ENCODE results near the gene FUBP3.

Gene FUBP3

DNA sequence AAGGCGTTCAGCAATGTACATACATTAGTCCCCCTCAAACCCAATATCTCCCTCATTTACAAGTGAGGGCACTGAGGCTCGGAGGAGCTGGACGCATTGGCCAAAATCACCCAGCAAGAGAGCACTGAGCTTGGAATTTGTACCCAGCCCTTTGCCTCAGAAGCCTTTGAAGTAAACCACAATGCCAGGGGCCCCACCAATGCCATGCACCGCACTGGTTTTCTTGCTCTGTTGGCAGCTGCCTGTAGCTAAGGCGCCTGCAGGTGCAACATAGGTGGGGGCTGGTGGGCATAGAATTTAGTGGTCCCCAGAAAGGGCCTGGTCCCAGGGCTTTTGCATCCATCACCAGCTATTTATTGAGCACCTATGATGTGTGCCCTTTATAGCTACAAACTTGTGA lies 37.3 kb upstream of the FUBP3 start:
- Histone ChIP-seq H3K36me3 (ENCODE audit: control insufficient read depth, insufficient read depth, low read length) (no peaks in the 10 kb centered on the region), H3K9me3 (ENCODE audit: control insufficient read depth, low read length) (no peaks in the 10 kb centered on the region), H3K4me3 (ENCODE audit: extremely low read depth, insufficient read depth, low read length, poor library complexity, severe bottlenecking) (no peak overlapping the region), H3K27ac (ENCODE audit: low read depth, low read length, severe bottlenecking) (no peak overlapping the region), H3K4me1 (ENCODE audit: control insufficient read depth, insufficient read depth, low read length, poor library complexity, severe bottlenecking) (peaks cover 8% of the 10 kb centered on the region)
- WGBS, 2 experiments (ENCODE audit: insufficient coverage in 2 of 2): 85 to 87% methylated on average over 3 to 5 of the region's 5 CpGs

GRCh38 chr9:130542457-130543228 lies 36.7 kb upstream of the FUBP3 start:
- Histone ChIP-seq H3K9me3 (ENCODE audit: control insufficient read depth, low read length) (no peaks in the 10 kb centered on the region), H3K27ac (ENCODE audit: low read depth, low read length, severe bottlenecking) (no peak overlapping the region), H3K36me3 (ENCODE audit: control insufficient read depth, insufficient read depth, low read length) (no peaks in the 10 kb centered on the region), H3K4me1 (ENCODE audit: control insufficient read depth, insufficient read depth, low read length, poor library complexity, severe bottlenecking) (peaks cover 2% of the 10 kb centered on the region), H3K4me3 (ENCODE audit: extremely low read depth, insufficient read depth, low read length, poor library complexity, severe bottlenecking) (no peak overlapping the region)
- whole genome bisulfite sequencing, 2 experiments (ENCODE audit: insufficient coverage in 2 of 2): 80 to 85% methylated on average over 2 to 7 of the region's 7 CpGs

DNA sequence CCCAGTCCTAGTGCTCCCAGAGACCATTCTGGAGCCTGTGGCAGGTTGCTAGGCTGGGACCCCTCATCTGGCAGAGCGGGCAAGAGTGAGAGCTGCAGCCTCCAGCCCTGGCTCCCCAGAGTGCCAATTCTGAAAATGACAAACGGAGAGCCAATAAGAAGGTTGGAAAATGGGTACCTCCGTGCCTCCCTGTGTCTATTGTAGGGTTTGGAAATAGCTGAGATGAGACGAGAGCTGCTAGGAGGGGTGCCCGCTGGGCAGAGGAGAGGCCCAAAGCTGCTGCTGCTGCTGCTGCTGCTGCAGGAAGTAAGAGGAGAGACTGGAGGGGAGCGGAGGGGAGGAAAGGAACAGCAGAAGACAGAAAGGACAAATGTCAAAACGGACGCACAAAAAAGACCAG lies 36.0 kb upstream of the FUBP3 start:
- no peaks in the 10 kb centered on the region for H3K36me3 ChIP-seq (ENCODE audit: control insufficient read depth, insufficient read depth, low read length)
- H3K27ac ChIP-seq (ENCODE audit: low read depth, low read length, severe bottlenecking): no peak overlapping the region
- 83 to 87% methylated on average over 4 to 6 of the region's 8 CpGs for WGBS, 2 experiments (ENCODE audit: insufficient coverage in 2 of 2)
- no peak overlapping the region for H3K4me3 ChIP-seq (ENCODE audit: extremely low read depth, insufficient read depth, low read length, poor library complexity, severe bottlenecking)
- H3K9me3 ChIP-seq (ENCODE audit: control insufficient read depth, low read length): no peaks in the 10 kb centered on the region
- H3K4me1 ChIP-seq (ENCODE audit: control insufficient read depth, insufficient read depth, low read length, poor library complexity, severe bottlenecking): no peaks in the 10 kb centered on the region

DNA sequence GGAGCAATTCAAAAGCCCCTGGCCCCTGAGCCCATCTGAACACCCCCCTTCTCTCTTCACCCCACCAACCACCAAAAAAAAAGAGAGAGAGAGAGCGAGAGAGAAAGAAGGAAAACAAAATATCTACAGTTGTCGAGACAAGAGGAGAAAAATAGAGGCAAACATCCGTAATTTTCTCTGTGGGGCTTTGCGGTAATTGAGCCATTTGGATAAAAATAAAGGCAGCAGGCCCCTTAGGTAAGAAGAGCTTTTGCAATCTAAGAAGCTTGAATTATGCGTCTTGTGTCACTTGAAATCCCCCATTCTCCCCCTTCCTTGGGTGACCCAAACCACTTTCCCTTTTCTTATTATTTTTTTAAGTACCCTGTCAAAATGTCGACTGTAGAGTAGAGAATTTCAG lies 35.5 kb upstream of the FUBP3 start:
- Histone ChIP-seq H3K27ac (ENCODE audit: low read depth, low read length, severe bottlenecking) (no peak overlapping the region), H3K36me3 (ENCODE audit: control insufficient read depth, insufficient read depth, low read length) (no peaks in the 10 kb centered on the region), H3K9me3 (ENCODE audit: control insufficient read depth, low read length) (no peaks in the 10 kb centered on the region), H3K4me1 (ENCODE audit: control insufficient read depth, insufficient read depth, low read length, poor library complexity, severe bottlenecking) (no peaks in the 10 kb centered on the region), H3K4me3 (ENCODE audit: extremely low read depth, insufficient read depth, low read length, poor library complexity, severe bottlenecking) (no peak overlapping the region)
- 74 to 82% methylated on average over 4 of the region's 6 CpGs for WGBS, 2 experiments (ENCODE audit: insufficient coverage in 2 of 2)

- Histone ChIP-seq H3K9me3 (ENCODE audit: control insufficient read depth, low read length) (no peaks in the 10 kb centered on the region), H3K36me3 (ENCODE audit: control insufficient read depth, insufficient read depth, low read length) (no peaks in the 10 kb centered on the region), H3K4me1 (ENCODE audit: control insufficient read depth, insufficient read depth, low read length, poor library complexity, severe bottlenecking) (no peaks in the 10 kb centered on the region), H3K27ac (ENCODE audit: low read depth, low read length, severe bottlenecking) (no peak overlapping the region), H3K4me3 (ENCODE audit: extremely low read depth, insufficient read depth, low read length, poor library complexity, severe bottlenecking) (no peak overlapping the region)
- 73 to 76% methylated on average over 7 to 8 of the region's 9 CpGs for WGBS, 2 experiments (ENCODE audit: insufficient coverage in 2 of 2)
These were observed 35.0 kb upstream of the FUBP3 start for GRCh38 chr9:130544364-130544763.

DNA sequence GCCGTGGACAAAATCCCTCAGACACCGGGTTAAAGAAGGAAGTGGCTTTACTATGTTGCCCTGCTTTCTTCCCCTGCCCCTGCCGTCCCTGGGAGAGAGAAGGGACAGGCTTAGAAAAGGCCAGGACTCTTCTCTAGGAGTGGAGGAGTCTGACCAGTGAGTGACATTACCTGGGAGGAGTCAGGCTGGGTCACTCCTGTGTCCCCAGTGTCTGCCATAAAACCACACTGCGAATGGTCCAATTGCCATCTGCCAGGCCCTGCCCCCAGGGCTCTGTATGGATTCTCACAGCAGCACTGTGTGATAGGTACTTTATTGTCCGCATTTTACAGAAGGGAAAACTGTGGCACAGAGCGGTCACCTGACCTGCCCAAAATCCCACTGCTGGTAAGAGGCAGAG lies 31.3 kb upstream of the FUBP3 start:
- Histone ChIP-seq H3K36me3 (ENCODE audit: control insufficient read depth, insufficient read depth, low read length) (no peaks in the 10 kb centered on the region), H3K4me3 (ENCODE audit: extremely low read depth, insufficient read depth, low read length, poor library complexity, severe bottlenecking) (no peak overlapping the region), H3K9me3 (ENCODE audit: control insufficient read depth, low read length) (no peaks in the 10 kb centered on the region), H3K4me1 (ENCODE audit: control insufficient read depth, insufficient read depth, low read length, poor library complexity, severe bottlenecking) (no peaks in the 10 kb centered on the region), H3K27ac (ENCODE audit: low read depth, low read length, severe bottlenecking) (no peak overlapping the region)
- 89 to 93% methylated on average over 5 to 6 of the region's 6 CpGs for WGBS, 2 experiments (ENCODE audit: insufficient coverage in 2 of 2)

DNA sequence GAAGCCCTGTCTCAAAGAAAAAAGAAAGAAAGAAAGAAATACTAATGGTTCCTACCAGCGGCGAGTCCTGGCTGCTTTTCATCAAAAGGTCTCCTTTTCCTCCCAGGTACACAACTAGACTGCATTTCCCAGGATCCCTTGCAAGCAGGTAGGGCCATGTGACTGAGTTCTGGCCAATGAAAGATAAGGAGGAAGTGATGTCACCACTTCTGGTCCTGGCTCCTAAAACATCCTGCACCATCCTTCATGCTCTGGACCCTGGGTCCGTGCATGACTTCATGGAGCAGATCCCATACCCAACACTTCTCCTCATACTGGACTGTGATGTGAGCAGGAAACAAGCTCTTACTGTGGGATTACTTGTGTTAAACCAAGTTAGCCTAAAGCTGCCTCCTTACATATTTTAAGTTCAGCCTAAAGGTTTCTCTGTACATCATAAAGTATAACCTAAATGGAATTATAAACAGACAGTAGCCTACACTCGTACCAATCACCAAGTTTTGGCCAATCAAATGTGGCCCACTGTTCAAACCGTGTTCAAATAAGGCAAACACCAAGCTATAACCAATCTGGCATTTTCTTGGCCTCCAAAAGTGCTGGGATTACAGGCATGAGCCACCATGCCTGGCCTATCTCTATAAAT lies 30.2 kb upstream of the FUBP3 start:
- H3K27ac ChIP-seq (ENCODE audit: low read depth, low read length, severe bottlenecking): no peak overlapping the region
- H3K4me1 ChIP-seq (ENCODE audit: control insufficient read depth, insufficient read depth, low read length, poor library complexity, severe bottlenecking): no peaks in the 10 kb centered on the region
- H3K36me3 ChIP-seq (ENCODE audit: control insufficient read depth, insufficient read depth, low read length): no peaks in the 10 kb centered on the region
- H3K4me3 ChIP-seq (ENCODE audit: extremely low read depth, insufficient read depth, low read length, poor library complexity, severe bottlenecking): no peak overlapping the region
- no peaks in the 10 kb centered on the region for H3K9me3 ChIP-seq (ENCODE audit: control insufficient read depth, low read length)
- 79 to 98% methylated on average over 3 to 5 of the region's 5 CpGs for WGBS, 2 experiments (ENCODE audit: insufficient coverage in 2 of 2)

- no peak overlapping the region for H3K4me3 ChIP-seq (ENCODE audit: extremely low read depth, insufficient read depth, low read length, poor library complexity, severe bottlenecking)
- H3K36me3 ChIP-seq (ENCODE audit: control insufficient read depth, insufficient read depth, low read length): no peaks in the 10 kb centered on the region
- peaks cover 5% of the 10 kb centered on the region for H3K9me3 ChIP-seq (ENCODE audit: control insufficient read depth, low read length)
- no peak overlapping the region for H3K27ac ChIP-seq (ENCODE audit: low read depth, low read length, severe bottlenecking)
- WGBS, 2 experiments (ENCODE audit: insufficient coverage in 2 of 2): 94 to 95% methylated on average over 5 of the region's 5 CpGs
- no peaks in the 10 kb centered on the region for H3K4me1 ChIP-seq (ENCODE audit: control insufficient read depth, insufficient read depth, low read length, poor library complexity, severe bottlenecking)
These were observed 24.8 kb upstream of the FUBP3 start for GRCh38 chr9:130554606-130555005.

DNA sequence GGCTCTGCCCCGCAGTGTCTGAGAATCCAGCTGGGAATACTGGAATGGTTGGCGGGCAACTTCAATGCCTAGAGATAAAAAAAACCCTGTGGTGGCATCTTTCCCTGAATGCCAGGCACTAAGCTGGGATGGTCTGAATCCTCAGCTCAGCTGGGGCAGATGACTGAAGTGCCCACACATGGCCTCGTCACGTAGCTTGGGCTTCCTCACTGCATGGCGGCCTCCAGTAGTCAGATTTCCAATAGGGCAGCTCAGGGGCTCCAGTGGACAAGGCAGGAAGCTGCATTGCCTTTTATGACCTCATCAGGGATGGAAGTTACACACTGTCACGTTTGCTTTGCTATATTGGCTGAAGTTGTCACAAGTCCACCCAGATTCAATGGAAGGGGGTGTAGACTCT lies 24.3 kb upstream of the FUBP3 start:
- peaks cover 5% of the 10 kb centered on the region for H3K9me3 ChIP-seq (ENCODE audit: control insufficient read depth, low read length)
- H3K27ac ChIP-seq (ENCODE audit: low read depth, low read length, severe bottlenecking): no peak overlapping the region
- no peak overlapping the region for H3K4me3 ChIP-seq (ENCODE audit: extremely low read depth, insufficient read depth, low read length, poor library complexity, severe bottlenecking)
- WGBS, 2 experiments (ENCODE audit: insufficient coverage in 2 of 2): 86 to 91% methylated on average over 6 of the region's 6 CpGs
- H3K36me3 ChIP-seq (ENCODE audit: control insufficient read depth, insufficient read depth, low read length): no peaks in the 10 kb centered on the region
- no peaks in the 10 kb centered on the region for H3K4me1 ChIP-seq (ENCODE audit: control insufficient read depth, insufficient read depth, low read length, poor library complexity, severe bottlenecking)

DNA sequence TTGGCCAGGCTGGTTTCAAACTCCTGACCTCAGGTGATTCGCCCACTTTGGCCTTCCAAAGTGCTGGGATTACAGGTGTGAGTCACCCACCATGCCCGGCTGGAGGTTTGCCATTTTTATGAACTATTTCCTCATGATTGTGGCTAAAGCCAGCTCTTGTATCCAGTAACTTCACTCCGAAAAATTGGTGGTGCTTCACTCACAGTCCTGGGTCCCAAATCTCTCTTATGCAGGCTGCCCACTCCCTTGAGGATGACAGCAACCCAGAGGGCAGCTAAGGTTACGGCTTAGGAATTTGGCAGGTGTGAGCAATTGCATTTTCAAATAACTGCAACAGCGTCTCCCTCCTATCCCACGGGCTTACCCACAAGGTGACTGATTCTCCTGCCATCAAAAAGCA lies 23.4 kb upstream of the FUBP3 start:
- H3K4me3 ChIP-seq (ENCODE audit: extremely low read depth, insufficient read depth, low read length, poor library complexity, severe bottlenecking): no peak overlapping the region
- 60 to 69% methylated on average over 4 to 5 of the region's 6 CpGs for WGBS, 2 experiments (ENCODE audit: insufficient coverage in 2 of 2)
- H3K9me3 ChIP-seq (ENCODE audit: control insufficient read depth, low read length): peaks cover 5% of the 10 kb centered on the region
- H3K36me3 ChIP-seq (ENCODE audit: control insufficient read depth, insufficient read depth, low read length): no peaks in the 10 kb centered on the region
- peaks cover 2% of the 10 kb centered on the region for H3K4me1 ChIP-seq (ENCODE audit: control insufficient read depth, insufficient read depth, low read length, poor library complexity, severe bottlenecking)
- no peak overlapping the region for H3K27ac ChIP-seq (ENCODE audit: low read depth, low read length, severe bottlenecking)

DNA sequence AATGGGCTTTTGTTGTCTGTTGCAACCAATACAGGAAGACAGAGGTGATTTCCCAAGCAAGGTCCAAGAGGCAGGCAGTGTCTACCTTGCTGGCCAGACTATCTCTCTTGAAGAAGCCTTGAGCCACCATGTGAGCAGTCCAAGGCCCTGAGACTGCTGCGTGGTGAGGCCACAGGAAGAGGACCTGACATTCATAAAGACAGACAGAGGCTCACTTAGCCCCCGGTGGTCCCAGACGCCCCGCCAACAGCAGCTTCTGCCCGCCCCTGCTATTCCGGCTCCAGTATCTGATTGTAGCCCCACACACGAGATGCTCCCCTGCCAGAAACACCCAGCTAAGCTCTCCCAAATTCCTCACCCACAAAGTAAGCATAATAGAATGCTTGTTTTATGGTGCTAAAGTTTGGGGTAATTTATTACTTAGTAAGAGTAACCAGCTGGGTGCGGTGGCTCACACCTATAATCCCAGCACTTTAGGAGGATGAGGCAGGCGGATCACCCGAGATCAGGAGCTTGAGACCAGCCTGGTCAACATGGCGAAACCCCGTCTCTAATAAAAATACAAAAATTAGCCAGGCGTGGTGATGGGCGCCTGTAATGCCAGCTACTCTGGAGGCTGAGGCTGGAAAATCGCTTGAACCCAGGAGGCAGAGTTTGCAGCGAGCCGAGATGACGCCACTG lies 22.8 kb upstream of the FUBP3 start:
- no peak overlapping the region for H3K27ac ChIP-seq (ENCODE audit: low read depth, low read length, severe bottlenecking)
- peaks cover 5% of the 10 kb centered on the region for H3K9me3 ChIP-seq (ENCODE audit: control insufficient read depth, low read length)
- WGBS, 2 experiments (ENCODE audit: insufficient coverage in 2 of 2): 81 to 92% methylated on average over 10 to 11 of the region's 18 CpGs
- no peaks in the 10 kb centered on the region for H3K36me3 ChIP-seq (ENCODE audit: control insufficient read depth, insufficient read depth, low read length)
- no peak overlapping the region for H3K4me3 ChIP-seq (ENCODE audit: extremely low read depth, insufficient read depth, low read length, poor library complexity, severe bottlenecking)
- H3K4me1 ChIP-seq (ENCODE audit: control insufficient read depth, insufficient read depth, low read length, poor library complexity, severe bottlenecking): peaks cover 6% of the 10 kb centered on the region
